HG03060 (cell line): Measurements from ENCODE around the gene IPO4.

Experiments
- ATAC-seq: cut with Tn5 transposase; IDR thresholded peaks from one replicate; pipeline ENCODE4 v1.9.1; 2021; ENCODE audit warnings: low read depth, moderate number of reproducible peaks; ENCODE audit not compliant: unreplicated experiment

The IPO4 gene

DNA sequence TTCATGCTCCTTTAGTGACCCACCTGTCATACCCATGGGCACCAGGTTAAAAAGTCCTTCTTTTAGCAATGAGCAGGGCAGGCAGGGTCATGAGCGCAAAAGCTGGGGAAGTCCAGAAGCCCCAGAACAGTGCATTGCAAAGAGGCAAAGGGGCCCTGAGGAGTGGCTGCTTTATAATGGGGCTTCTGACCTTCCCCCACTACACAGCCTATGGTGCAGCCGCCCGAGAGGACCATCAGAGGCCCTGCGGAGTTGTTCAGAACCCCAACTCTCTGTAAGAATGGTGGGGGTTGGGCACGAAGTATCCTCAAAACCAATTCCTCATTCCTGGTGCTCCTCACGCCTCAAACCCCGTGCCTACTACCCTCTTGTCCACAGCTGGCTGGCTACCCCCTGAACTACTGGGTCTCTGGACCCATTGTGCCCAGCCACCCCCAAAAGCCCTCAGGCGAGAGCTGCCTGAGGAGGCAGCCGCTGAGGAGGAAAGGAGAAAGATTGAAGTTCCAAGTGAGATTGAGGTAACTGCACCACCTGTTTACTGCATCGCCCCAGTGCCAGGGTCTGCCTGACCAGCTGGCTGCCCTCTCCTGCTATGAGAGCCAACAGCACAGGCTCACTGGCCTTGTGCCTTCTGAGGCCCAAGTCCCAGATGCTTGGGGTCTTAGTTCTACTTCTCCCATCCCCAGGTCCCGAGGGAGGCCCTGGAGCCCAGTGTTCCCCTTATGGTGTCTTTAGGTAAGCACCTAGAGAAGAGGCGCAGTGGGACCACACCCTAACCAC lies 10.0 kb downstream of the IPO4 start:
- no peak for ATAC-seq

DNA sequence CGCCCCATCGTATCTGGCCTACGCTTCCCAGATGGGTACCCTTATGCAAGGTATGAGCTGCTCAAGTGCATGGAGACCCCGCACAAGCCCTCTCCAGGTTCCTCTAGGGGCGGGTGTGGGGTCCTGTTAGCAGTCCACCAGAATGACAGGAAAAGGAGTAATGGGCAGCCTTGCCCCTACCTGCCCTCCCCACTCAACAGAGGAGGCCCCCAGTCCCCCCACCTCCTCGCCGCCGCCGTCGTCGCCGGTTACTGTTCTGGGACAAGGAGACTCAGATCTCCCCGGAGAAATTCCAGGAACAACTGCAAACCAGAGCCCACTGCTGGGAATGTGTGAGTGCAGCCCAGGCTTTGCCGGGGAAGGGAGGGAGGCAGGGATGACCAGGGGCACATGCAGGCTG lies 10.7 kb downstream of the IPO4 start:
- no peak for ATAC-seq

DNA sequence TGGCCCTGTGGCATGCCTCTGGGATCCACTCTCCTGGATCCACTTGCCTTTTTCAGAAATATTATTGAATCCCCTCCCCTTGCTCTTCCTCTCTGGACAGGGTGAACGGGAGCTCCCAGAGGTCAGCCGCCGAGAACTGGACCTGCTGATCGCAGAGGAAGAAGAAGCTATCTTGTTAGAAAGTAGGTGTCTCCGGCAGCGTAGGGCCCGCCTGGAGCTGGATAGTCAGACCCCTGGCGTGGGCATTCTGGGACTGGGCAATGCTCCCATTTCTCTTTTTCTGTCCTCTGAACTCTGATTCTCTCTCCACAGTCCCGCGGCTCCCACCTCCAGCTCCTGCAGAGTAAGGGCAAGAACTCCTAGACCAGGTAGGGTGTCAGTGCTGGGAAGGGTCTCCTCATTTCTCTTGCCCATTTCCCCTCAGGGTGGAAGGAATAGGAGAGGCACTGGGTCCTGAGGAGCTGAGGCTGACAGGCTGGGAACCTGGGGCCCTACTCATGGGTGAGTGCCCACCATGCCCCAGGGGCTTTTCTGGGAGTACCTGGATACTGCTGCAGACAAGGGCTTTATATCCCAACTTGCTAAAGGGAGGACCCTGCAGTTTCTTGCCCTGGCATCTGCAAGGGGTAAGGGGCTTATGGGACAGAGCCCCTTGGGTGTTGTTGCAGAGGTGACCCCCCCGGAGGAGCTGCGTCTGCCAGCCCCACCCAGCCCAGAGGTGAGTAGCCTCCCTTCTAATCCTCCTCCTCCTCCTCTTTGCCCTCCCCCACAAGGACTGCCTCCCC lies 11.4 kb downstream of the IPO4 start:
- ATAC-seq, result no peak

DNA sequence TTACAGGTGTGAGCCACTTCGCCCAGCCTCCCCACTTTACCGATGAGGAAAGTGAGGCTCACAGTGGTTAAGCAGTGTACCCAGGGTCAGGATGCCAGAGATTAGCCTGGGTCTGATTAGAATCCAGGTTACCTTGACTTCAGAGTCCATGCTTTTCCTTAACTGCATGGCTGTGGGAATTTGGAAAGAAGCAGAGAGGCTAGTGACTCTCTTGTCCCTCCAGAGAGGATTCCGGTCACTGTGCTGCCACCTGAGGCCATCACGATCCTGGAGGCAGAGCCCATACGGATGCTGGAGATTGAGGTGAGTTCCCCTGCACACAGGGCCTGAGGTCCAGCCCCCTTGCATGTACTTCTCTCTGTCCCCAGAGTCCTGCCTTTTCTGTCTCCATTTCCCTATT lies 12.0 kb downstream of the IPO4 start:
- no peak for ATAC-seq

DNA sequence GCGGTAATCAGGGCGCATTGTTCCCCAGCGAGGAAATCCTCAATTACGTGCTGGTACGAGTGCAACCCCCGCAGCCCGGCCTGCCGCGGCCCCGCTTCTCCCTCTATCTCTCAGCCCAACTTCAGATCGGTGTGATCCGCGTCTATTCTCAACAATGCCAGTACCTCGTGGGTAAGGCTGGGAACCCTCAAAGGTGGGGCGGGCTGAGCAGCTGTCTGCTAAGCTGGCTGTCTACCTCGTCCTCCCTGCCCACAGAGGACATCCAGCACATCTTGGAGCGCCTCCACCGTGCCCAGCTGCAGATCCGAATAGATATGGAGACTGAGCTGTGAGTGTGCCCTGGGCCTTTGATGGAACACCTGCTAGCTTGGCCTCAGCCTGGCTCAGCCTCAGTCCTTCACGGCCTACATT lies 15.7 kb downstream of the IPO4 start:
- ATAC-seq, result no peak

DNA sequence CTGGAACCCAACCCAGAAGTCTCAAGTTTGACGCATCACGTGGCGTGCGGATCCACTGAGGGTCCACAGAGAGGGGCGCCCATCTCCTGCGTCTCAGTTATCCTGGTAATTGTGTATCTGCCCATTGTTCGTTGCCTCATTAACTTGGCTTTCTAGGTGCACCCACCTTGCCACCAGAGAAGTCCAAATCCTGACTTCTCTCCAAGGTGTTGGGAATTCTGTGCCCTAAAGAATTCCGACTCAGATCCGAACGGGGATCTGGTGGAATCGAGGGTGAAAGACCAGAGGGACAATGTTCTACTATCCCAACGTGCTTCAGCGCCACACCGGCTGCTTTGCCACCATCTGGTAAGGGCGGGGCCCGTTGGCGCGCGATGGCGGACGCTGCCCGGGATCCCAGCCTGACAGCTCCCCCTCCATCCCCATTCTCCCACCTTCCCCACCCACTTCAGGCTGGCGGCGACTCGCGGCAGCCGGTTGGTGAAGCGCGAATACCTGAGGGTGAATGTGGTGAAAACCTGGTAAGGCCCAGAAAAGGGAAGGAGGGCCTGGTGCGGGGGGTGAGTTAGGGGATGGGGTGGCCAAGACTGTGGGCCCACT lies 16.3 kb downstream of the IPO4 start:
- ATAC-seq, result no peak

DNA sequence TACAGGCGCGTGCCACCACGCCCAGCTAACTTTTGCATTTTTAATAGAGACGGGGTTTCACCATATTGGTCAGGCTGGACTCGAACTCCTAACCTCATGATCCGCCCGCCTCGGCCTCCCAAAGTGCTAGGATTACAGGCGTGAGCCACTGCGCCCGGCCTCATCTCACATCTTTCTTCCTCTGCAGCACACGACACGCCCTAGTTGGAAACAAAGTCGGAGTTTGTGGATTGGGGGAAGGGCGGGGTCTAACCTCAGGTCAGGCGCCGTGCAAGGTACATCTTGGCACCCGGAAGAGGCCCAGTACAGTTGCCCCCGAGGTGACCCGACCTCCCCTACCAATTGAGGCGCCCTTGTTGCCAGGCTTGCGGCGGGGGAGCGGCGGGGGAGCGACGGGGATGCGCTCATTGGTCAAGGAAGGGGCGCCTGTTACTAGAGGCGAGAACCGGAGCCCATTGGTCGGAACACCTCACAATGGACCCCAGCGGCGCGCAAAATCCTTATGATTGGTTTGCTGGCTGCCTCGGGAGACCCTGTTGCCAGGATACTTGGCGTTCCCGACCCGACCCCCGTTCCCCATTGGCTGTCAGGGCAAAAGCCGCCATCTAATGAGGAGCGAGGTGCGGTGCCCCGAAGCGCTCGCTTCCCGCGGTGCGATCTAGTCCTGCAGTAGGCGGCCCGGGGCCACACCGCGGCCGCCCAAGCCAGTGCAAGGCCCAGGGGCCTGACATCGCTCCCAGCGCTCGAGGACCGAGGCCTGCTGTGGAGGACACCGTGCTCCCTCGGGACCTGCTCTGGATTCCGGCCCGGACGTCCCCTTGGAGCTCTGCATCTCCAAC lies 17.0 kb downstream of the IPO4 start, which contains the start of gene REC8:
REC8 (plus strand) TSS at position 659 of the 839 bp plus-strand sequence. CDS start 473 bp downstream, outside the sequence.
- peak; percentile 37 for ATAC-seq

DNA sequence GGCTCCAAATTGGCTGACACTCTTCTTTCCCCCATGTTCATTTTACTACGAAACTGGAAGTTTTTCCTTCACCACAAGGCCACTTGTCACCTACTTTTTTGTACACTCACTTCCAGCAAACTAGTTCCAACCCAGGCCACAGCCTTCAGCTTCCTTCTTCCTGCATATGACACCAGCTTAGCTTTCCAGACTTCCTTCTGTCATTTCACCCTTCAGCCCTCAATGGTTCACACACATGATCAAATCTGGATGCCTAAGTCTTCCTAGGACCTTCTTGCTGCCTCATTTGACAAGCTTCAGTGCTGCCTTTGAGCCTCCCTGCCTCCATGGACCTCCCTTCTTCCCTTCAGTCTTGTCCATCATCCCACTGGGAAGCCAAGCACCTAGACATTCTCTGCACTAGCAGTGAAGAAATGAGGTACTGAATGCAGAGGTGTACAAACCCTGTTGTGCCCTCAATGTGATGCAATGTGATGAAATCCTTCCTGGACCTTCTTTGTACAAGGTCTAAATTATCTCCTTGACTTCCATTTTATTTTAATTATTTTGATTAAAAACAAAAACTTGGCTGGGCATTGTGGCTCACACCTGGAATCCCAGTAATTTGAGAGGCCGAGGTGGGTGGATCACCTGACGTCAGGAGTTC lies 21.0 kb downstream of the IPO4 start:
- ATAC-seq, result no peak

DNA sequence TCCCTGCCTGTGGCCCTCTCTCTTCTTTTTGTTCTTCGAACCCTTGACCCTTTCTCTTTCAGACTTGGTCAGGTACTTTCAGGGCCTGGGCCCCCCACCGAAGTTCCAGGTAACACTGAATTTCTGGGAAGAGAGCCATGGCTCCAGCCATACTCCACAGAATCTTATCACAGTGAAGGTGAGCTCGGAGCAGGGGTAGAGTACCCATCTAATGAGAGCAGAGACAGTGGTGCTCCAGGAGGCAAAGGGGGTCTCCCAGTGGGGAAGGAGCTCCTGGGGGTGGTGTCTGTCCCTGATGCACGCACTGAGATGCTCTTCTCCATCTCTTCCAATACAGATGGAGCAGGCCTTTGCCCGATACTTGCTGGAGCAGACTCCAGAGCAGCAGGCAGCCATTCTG lies 22.8 kb downstream of the IPO4 start:
- no peak for ATAC-seq

DNA sequence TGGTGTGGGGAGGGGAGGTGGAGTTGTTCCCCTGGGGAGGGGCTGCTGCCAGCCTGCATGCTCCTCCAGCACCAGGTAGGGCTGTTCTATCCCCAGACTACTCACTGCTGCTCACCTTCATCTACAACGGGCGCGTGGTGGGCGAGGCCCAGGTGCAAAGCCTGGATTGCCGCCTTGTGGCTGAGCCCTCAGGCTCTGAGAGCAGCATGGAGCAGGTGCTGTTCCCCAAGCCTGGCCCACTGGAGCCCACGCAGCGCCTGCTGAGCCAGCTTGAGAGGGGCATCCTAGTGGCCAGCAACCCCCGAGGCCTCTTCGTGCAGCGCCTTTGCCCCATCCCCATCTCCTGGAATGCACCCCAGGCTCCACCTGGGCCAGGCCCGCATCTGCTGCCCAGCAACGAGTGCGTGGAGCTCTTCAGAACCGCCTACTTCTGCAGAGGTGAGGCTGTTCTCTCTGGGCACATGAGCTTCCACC lies 24.1 kb downstream of the IPO4 start:
- no peak for ATAC-seq

DNA sequence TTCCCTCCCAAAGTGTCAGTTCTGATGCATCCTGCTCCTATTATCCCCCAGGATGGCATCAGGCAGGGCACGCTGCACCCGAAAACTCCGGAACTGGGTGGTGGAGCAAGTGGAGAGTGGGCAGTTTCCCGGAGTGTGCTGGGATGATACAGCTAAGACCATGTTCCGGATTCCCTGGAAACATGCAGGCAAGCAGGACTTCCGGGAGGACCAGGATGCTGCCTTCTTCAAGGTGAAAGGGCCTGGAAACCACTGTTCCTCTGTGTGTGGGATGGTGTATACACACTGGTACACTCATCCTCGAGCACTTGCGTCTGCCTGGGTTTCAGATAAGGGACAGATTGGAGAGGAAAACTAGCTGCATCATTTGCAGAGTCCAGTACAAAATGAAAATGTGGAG lies 26.5 kb downstream of the IPO4 start:
- no peak for ATAC-seq

DNA sequence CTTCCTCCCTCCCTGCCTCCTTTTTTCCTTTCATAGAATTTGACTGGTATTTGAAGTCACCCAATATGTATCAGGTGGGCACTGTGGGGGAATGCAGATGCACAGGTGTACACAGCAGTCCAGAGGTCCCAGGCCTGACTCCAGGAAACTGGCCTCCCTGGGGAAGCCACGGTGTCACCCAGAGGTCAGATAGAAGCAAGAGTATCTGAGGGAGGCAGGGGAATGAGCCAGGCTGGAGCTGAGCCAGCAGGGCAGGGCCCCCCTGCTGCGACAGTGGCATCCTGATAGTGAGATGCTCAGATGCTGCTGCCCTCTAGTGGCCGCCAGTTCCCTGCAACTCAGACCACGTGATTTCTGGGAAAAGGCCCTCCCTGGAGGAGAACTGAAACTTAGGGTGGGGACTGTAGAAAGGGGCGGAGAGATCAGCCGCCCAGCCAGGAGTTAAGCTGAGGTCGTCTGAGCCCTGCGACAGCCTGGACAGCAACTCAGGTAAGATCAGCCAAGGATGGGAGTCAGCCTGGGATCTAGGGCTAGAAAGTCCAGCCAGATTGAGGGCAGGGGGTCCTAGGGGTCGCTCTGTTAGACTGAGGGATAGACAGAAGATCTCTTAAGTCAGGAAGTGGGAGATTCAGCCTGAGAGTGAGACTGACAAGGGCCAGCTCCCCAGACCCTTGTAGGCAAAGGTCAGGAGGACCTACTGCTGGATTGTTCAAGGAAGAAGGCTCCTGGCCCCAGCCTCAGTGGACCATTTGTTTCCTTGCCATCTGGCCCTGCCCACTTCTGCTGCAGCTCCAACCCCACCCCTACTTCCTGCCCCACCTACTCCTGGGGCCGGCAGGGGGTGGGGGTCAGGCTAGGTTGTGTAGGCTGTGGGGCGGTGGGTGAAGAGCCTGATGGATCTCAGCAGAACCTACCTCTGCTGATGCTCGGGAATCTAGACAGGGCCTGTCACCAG lies 27.5 kb downstream of the IPO4 start, which contains the start of gene IRF9:
IRF9 (plus strand) TSS at position 416 of the 955 bp plus-strand sequence. CDS start 880 bp downstream, outside the sequence.
- ATAC-seq, result peak; percentile 59

DNA sequence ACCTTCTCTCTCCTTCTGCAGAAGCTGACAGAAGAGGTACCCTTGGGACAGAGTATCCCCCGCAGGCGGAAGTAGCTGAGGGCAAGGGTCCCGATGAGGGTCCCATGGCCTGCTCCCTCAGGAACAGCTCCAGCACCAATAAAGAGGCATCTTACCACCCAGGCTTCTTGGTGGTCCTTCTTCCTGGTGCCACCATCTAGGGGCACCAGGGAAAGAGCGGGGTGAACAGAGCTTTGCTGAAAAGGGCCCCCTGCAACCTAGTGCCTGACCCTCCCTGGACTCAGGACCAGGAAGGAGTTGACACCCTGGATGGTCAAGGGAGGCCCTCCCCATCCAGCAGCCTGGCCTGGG lies 28.1 kb downstream of the IPO4 start:
- ATAC-seq, result no peak

DNA sequence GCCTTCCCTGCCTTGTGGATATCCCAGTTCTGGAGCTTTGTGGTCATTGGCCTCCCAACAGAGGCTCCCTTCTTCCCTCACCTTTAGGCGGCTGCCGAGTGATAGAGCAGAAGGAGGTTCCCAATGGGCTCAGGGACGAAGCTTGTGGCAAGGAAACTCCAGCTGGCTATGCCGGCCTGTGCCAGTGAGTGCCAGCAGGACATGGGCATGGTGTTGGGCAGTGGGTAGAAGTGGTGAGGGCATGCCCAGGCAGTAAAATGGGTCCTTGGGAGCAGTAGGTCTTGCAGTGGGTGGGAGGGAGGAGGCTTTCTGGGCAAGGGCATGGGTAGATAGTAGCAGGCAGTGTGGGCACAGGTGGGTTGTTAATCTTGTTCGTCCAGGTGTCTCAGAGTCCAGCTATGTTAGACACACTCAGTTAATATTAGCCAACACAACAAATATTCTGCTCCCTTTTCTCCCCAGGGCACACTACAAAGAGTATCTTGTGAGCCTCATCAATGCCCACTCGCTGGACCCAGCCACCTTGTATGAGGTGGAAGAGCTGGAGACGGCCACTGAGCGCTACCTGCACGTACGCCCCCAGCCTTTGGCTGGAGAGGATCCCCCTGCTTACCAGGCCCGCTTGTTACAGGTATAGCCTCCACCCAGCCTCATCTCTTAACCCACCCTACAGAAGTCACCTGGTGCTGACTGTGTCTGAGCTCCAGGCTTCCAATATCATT lies 28.7 kb downstream of the IPO4 start:
- no peak for ATAC-seq

DNA sequence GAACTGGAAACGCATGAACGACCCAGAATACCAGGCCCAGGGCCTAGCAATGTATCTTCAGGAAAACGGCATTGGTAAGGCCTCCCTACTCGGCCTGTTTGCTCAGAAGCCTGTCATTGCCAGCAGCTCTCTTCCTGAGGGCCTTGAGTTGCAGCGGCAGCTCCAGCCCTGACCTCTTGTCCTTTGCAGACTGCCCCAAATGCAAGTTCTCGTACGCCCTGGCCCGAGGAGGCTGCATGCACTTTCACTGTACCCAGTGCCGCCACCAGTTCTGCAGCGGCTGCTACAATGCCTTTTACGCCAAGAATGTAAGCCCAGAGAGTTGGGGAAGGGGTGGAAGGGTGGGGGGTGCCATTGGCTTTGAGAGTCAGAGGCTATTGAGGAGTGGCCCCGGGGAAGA lies 31.3 kb downstream of the IPO4 start:
- ATAC-seq, result no peak

DNA sequence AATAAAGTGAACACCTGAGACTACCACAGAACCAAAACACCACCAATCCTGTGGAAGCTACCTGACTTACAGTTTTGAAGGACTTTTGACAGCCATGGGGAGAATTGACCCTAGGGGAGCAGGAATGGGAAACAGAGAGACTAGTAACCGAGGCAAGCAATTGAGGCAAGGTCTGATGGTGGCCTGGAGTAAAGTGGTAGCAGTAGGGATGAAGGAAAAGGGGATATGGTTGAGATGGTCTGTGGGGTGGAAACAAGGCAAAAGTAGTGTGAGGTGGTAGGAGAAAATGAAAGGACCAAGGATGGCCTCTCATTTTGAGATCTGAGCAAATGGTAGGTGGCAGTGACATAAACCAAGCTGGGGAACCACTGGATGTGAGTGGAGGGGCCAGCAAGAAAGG lies 31.8 kb downstream of the IPO4 start:
- ATAC-seq, result no peak

DNA sequence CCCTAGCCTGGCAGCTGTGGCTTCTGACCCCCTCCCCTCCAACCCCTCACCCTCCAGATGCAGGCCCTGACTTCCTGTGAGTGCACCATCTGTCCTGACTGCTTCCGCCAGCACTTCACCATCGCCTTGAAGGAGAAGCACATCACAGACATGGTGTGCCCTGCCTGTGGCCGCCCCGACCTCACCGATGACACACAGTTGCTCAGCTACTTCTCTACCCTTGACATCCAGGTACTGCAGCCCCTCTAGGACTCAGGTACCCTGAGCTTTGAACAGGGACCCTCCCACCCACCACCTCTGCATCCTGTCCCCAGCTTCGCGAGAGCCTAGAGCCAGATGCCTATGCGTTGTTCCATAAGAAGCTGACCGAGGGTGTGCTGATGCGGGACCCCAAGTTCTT lies 33.5 kb downstream of the IPO4 start:
- no peak for ATAC-seq

DNA sequence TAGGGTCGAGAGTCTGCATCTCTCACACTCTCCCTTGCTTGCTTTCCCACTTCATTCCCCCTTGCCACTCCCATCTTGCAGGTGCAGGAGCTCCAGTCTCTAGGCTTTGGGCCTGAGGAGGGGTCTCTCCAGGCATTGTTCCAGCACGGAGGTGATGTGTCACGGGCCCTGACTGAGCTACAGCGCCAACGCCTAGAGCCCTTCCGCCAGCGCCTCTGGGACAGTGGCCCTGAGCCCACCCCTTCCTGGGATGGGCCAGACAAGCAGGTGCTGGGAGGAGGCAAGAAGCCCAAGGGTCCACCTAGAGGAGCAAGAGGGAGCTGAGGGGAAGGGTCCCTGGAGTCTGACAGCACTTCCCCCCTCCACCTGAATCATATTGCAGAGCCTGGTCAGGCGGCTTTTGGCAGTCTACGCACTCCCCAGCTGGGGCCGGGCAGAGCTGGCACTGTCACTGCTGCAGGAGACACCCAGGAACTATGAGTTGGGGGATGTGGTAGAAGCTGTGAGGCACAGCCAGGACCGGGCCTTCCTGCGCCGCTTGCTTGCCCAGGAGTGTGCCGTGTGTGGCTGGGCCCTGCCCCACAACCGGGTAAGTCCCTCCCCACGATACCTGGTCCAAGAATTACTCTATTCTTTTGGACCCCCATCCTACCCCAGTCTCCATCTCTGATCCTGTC lies 37.1 kb downstream of the IPO4 start:
- ATAC-seq, result no peak
